B cell (primary cell): Measurements from ENCODE around the gene ERVK3-1. TPM values are rescaled to one million over a fixed set of nuclear protein-coding genes. Genes with fewer than 3 reads are reported as not detected.
A peak's percentile ranks its signal among the peaks of the same experiment; 100 is the strongest.

Experiments used
- ATAC-seq: fragments of 200-7000 bp; cut with Tn5 transposase; one replicate; pipeline ENCODE4 v1.10.0; 2021; ENCODE audit warnings: low read depth, mild to moderate bottlenecking, moderate number of reproducible peaks, moderate library complexity
- CTCF ChIA-PET: fragments of 350-600 bp; sonication (Branson Sonifier 250); formaldehyde crosslinking; loops from one replicate; lab custom pipeline; 2021; ENCODE audit warnings: antibody characterized with exemption, inconsistent platforms; lab: Charles Lee
- POLR2A ChIA-PET: fragments of 350-600 bp; sonication (Branson Sonifier 250); formaldehyde crosslinking; loops from one replicate; lab custom pipeline; 2021; ENCODE audit warnings: antibody characterized with exemption; lab: Charles Lee
- DNase-seq: peaks from one replicate; pipeline ENCODE4 v3.0.0; 2013
- H2AFZ ChIP-seq: 2 replicates; pipeline ENCODE4 v1.6.1; 2012; ENCODE audit warnings: mild to moderate bottlenecking, low read depth, low read length; ENCODE audit not compliant: insufficient read depth, poor library complexity, severe bottlenecking
- H3K27ac ChIP-seq, 2 donors: 1 replicate in 1 of 2; 2 replicates in 1 of 2; pipeline ENCODE4 v1.5.1; 2012 to 2013; ENCODE audit warnings: low read length in 2 of 2, mild to moderate bottlenecking in 2 of 2, moderate library complexity in 1 of 2
- H3K27me3 ChIP-seq, 4 experiments: fragments of 200-600 bp in 1 of 4; sonication (generic) in 1 of 4; replicated peaks in 1 of 4; 1 replicate in 2 of 4; 2 replicates in 2 of 4; pipeline versions ENCODE4 v1.6.1 to v1.7.0; 2013 to 2016; ENCODE audit warnings: low read length in 3 of 4, mild to moderate bottlenecking in 2 of 4, mixed read lengths in 1 of 4, moderate library complexity in 1 of 4; ENCODE audit not compliant: insufficient read depth in 4 of 4, control insufficient read depth in 3 of 4; ENCODE audit errors: control extremely low read depth in 1 of 4
- H3K36me3 ChIP-seq, 2 experiments: replicated peaks in 1 of 2; 1 replicate in 1 of 2; 2 replicates in 1 of 2; pipeline versions ENCODE4 v1.6.1 to v1.7.1; 2013; ENCODE audit warnings: low read length in 1 of 2; ENCODE audit not compliant: insufficient read depth in 2 of 2, control insufficient read depth in 1 of 2; ENCODE audit errors: control extremely low read depth in 1 of 2, extremely low read depth in 1 of 2
- H3K4me1 ChIP-seq, 2 donors: fragments of 200-600 bp in 1 of 2; sonication (generic) in 1 of 2; 1 replicate in 1 of 2; 2 replicates in 1 of 2; pipeline versions ENCODE4 v1.5.1 to v1.6.1; 2013 to 2017; ENCODE audit warnings: low read length in 2 of 2; ENCODE audit not compliant: control insufficient read depth in 2 of 2, insufficient read depth in 2 of 2
- H3K4me2 ChIP-seq: replicated peaks from 2 replicates; pipeline ENCODE3; 2012; ENCODE audit warnings: mild to moderate bottlenecking, low read depth, low read length; ENCODE audit not compliant: poor library complexity, severe bottlenecking
- H3K4me3 ChIP-seq, 5 experiments: fragments of 200-600 bp in 1 of 5; sonication (generic) in 1 of 5; 1 replicate in 3 of 5; 2 replicates in 2 of 5; pipeline versions ENCODE4 v1.5.1 to v1.7.0; 2011 to 2016; ENCODE audit warnings: low read length in 4 of 5, mild to moderate bottlenecking in 4 of 5, low read depth in 2 of 5, control low read depth in 1 of 5, moderate library complexity in 1 of 5; ENCODE audit not compliant: insufficient read depth in 1 of 5; ENCODE audit errors: control extremely low read depth in 1 of 5, extremely low read depth in 1 of 5
- H3K79me2 ChIP-seq: fragments of 200-600 bp; sonication (generic); one replicate; pipeline ENCODE4 v1.6.0; 2016; ENCODE audit warnings: low read length; ENCODE audit not compliant: control insufficient read depth, insufficient read depth
- H3K9ac ChIP-seq: fragments of 200-600 bp; sonication (generic); 2 replicates; pipeline ENCODE4 v1.6.1; 2017; ENCODE audit warnings: mild to moderate bottlenecking, low read length, moderate library complexity
- H3K9me3 ChIP-seq, 3 donors: one replicate each; pipeline versions ENCODE4 v1.6.1 to v1.7.1; 2013; ENCODE audit warnings: low read length in 2 of 3; ENCODE audit not compliant: control insufficient read depth in 2 of 3, insufficient read depth in 1 of 3; ENCODE audit errors: control extremely low read depth in 1 of 3
- H4K20me1 ChIP-seq: 2 replicates; pipeline ENCODE4 v1.6.0; 2012; ENCODE audit warnings: mild to moderate bottlenecking, low read length; ENCODE audit not compliant: insufficient read depth, control insufficient read depth, poor library complexity, severe bottlenecking
- H3K27ac Mint-ChIP-seq: one replicate; pipeline ENCODE4 v1.8.0; 2021; ENCODE audit warnings: mixed read lengths
- H3K27me3 Mint-ChIP-seq: one replicate; pipeline ENCODE4 v1.8.0; 2021; ENCODE audit warnings: mixed read lengths
- H3K4me1 Mint-ChIP-seq: one replicate; pipeline ENCODE4 v1.8.0; 2021; ENCODE audit warnings: mixed read lengths
- H3K4me3 Mint-ChIP-seq: one replicate; pipeline ENCODE4 v1.8.0; 2021; ENCODE audit warnings: mixed read lengths
- H3K9me3 Mint-ChIP-seq: one replicate; pipeline ENCODE4 v1.8.0; 2022; ENCODE audit warnings: mixed read lengths; ENCODE audit not compliant: insufficient read depth
- CTCF ChIP-seq: fragments of 200-600 bp; IDR thresholded peaks from one replicate; pipeline ENCODE4 v1.8.0; 2022; ENCODE audit warnings: antibody characterized with exemption, mild to moderate bottlenecking
- EZH2 ChIP-seq: IDR thresholded peaks from 2 replicates; pipeline ENCODE4 v1.6.1; 2012; ENCODE audit warnings: borderline replicate concordance, low read depth, mild to moderate bottlenecking, moderate library complexity, low read length; ENCODE audit not compliant: insufficient read depth, poor library complexity, severe bottlenecking
- WGBS: methylation state at CpG from one replicate; pipeline ENCODE4 v1.1.5; 2013; ENCODE audit warnings: missing lambda C conversion rate; ENCODE audit not compliant: insufficient coverage; 5-methylcytosine and 5-hydroxymethylcytosine counted together
- intact Hi-C: fragments of 100-400 bp; cut with micrococcal nuclease; formaldehyde crosslinking; loops from one replicate; pipeline ENCODE4 v1.10.0; 2022
- polyA plus RNA-seq: library from polyadenylated mRNA; depleted of rRNA; stranded (reverse); fragments of >200 nt; gene quantifications from 2 replicates; pipeline ENCODE4 v1.2.3, GENCODE V29; 2012
- total RNA-seq, 2 donors: library from RNA; stranded (reverse); fragments of 120-200 nt in 1 of 2; gene quantifications; 1 replicate in 1 of 2; 2 replicates in 1 of 2; pipeline versions ENCODE4 v1.2.3 to v1.2.4, GENCODE V29; 2013 to 2022

Gene ERVK3-1
- total and polyA plus RNA-seq, 2 donors (not counting 1 experiment from before 2014, with no cell fraction given): 79.0 to 80.7 TPM

- intact Hi-C loops: loop anchor here (1.0 to 5.0 kb wide), 11 partner anchors 15 to 196 kb away; partner anchors contain the start of genes ERVK3-1, UBE2M, ZNF324B and ZNF446
Observed at GRCh38 chr19:58362272-58362994, 57.3 kb downstream of the ERVK3-1 start, which contains the start of gene ZNF497. TSS of gene ZNF497 (minus strand) at chr19:58362751. CDS start at chr19:58357635, 5,116 bp downstream.

More at GRCh38 chr19:58362272-58362994, 57.3 kb downstream of the ERVK3-1 start, which contains the start of gene ZNF497:
- Mint-ChIP-seq H3K27ac (peak within 1 kb of the TSS; percentile 97), H3K4me3 (peak within 1 kb of the TSS; percentile 95), H3K27me3 (peaks cover 3% of the 10 kb centered on the region), H3K4me1 (peaks cover 17% of the 10 kb centered on the region), H3K9me3 (no peaks in the 10 kb centered on the region)
- POLR2A ChIA-PET: interaction anchor here (0.5 to 3.7 kb wide), 21 partner anchors 13 to 1609 kb away, joined by 3 to 35 read pairs (median 6); partner anchors contain the start of genes ERVK3-1, RPS5, TRIM28 and UBE2M
- H3K4me1 ChIP-seq: peaks cover 11 to 30% of the 10 kb centered on the region in 2 donors
- CTCF ChIA-PET: interaction anchor here (0.5 to 1.3 kb wide), 9 partner anchors 10 to 544 kb away, joined by 3 to 8 read pairs (median 4); partner anchors contain the start of genes ZBTB45 and ZNF584
- peaks cover 0 to 3% (median 0%) of the 10 kb centered on the region in 3 donors for H3K9me3 ChIP-seq
- TF ChIP-seq CTCF (no peak), EZH2 (no peak)
- H4K20me1 ChIP-seq: no peaks in the 10 kb centered on the region
- WGBS: under 1% methylated on average over 74 of the region's 74 CpGs
- peaks cover 0 to 13% (median 5%) of the 10 kb centered on the region in 4 experiments for H3K27me3 ChIP-seq
- no peaks in the 10 kb centered on the region for H3K79me2 ChIP-seq
- DNase-seq (peak; percentile 99), ATAC-seq (peak; percentile 83)
- H3K36me3 ChIP-seq: no peaks in the 10 kb centered on the region
- H3K27ac ChIP-seq: peak within 1 kb of the TSS; percentile 80 to 81
- H3K4me3 ChIP-seq: peak within 1 kb of the TSS; percentile 69 to 90 (median 74)
- H2AFZ ChIP-seq: peak within 1 kb of the TSS; percentile 87
- H3K9ac ChIP-seq: peak within 1 kb of the TSS; percentile 75
- H3K4me2 ChIP-seq: peak within 1 kb of the TSS; percentile 81
